SIG-M5 (cell line): ENCODE measurements around the gene RRP9.
"Not testable (repeated sequence)": the region's sequence is repeated elsewhere in the genome, so short reads cannot be mapped to it uniquely, and the experiment has no call there.

Source experiments
- DNase-seq: peaks from one replicate; lab custom pipeline; 2025; lab: John Stamatoyannopoulos, UW

Gene RRP9

DNA sequence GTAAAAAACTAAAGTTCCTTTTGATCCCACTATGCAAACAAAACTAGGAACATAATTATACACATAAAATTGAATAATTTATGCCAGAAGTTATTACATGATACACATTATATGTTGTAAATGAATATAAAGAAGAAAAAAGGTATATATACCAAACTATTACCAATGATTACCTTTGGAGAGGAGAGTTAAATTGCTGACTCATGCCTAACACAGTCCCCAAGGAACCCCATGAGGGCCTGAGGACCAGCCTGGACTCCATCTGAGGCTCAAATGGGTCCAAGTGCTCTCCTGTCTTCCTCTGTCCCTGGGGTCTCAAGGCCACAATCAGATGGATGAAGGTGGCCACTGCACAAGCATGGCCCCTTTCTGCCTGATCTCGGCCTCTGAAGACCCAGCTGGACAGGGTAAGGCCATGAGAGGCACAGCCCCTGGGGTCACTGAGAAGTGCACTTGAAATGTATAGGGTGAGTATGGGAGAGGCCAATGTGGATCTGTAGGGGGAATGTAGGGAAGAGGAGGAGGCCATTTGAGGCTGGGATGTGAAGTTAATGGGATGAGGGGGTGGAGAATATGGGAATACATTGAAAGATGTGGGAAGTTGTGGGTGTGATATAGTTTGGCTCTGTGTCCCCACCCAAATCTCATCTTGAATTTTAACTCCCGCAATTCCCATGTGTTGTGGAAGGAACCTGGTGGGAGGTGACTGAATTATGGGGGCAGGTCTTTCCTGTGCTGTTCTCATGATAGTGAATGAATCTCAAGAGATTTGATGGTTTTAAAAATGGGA is 37.5 kb downstream of the RRP9 start:
- DNase-seq: no peak

DNA sequence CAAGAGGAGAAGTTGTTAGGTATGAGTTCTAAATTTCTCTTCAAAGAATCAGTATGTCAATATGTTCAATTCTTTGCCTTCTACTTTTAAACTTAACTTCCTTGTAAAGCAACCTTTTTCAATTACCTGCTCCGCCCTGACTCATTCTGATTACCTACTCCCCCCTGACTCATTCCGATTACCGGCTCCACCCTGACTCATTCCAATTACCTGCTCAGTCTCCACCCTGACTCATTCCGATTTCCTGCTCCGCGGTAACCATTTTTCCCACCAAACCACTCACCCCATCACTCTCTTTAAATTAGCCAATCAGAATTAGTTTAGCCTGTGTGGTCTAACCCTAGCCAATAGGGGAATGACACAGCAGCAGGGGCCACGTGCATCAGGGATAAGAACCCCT is 39.3 kb downstream of the RRP9 start:
- not testable (repeated sequence) for DNase-seq

DNA sequence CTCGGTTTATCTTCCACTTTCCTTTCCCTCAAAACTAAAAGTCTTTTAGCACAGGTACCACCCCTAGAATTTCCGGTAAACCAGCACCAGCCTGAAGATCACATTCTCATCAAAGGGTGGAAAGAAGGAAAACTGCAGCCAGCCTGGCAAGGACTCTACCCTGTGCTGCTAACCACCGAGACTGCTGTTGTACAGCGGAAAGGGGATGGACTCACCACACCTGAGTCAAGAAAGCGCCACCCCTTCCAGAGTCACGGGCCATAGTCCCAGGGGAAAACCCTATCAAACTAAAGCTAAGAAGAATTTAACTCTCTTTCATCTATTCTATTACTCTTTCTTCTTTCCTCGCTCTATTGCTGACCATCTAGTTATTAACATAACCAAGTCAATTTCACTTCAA is 41.7 kb downstream of the RRP9 start:
- not testable (repeated sequence) for DNase-seq

DNA sequence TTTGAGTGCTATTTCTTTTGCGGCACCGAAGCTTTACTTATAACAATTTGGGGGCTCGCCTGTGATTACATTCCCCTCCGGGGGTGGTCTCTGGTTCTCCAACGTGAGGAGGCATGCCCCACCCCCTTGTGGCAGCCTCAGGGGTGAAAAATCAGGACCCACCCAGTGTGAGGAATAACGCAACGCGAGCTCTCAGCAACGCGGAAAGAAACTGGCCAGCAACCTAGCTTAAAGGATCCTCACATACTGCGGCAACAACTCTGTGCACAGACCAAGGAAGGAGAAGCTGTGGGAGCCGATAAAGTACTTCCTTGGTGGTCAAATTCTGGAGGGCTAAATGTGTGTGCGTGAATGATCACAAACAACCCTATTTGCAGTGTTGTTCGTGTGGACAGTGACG is 44.3 kb downstream of the RRP9 start:
- no peak for DNase-seq

DNA sequence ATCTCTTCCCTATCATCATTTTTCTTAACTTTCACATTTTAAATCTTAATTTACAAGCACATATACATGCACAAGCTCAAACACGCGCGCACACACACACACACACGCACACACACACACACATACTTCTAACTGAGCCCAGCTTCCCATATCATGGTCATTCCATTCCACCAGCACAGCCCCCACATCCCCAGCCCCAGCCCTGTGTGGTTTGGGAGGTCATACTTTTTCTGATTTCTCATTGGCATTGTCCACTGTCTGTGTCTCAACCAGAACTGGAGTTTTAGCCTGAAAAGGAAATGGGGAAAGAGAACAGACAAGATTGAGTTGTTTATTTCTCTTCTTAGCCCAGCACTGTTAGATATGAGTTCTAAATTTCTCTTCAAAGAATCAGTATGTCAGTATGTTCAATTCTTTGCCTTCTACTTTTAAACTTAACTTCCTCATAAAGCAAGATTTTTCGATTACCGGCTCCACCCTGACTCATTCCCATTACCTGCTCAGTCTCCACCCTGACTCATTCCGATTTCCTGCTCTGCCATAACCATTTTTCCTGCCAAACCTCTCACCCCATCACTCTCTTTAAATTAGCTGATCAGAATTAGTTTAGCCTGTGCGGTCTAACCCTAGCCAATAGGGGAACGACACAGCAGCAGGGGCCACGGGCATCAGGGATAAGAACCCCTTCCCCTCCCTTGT is 44.9 kb downstream of the RRP9 start:
- no peak for DNase-seq

DNA sequence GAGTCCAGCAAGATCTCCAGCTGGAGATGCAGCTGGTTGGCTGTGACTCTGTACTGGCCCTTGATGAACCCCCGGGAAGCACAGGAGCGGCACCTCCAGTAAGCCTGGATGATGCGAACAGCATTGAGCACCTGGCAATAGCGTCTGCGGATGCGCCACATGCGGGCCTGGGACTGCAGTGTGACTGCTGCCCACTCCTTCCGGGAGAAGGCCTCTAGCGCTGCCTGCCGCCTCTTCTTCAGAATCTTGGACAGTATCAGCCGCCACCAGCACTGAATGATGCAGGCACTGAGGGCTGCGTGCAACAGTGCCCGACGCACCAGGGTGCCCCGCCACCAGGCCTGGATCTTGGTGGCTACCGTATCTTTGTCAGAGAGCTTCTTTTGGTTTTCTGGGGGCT is 46.8 kb downstream of the RRP9 start:
- DNase-seq: no peak

DNA sequence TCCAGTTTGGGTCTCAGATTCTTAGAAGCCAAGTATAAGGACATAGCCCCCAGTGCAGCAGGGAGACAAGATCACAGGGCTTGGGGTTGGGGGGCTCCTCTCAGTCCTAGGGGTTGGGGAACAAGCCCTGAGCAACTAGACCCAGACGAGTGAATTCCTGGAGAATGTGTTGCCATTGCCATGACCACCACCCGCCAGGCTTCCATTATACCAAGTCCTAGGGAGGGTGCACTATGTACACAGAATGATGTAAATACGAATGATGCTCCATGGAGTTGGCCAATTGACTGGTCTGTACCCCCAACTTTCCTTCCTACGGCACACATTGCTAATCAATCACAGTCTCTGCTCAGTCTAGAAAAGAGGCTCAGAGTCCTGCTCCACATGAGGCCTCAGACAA is 47.3 kb downstream of the RRP9 start:
- no peak for DNase-seq

DNA sequence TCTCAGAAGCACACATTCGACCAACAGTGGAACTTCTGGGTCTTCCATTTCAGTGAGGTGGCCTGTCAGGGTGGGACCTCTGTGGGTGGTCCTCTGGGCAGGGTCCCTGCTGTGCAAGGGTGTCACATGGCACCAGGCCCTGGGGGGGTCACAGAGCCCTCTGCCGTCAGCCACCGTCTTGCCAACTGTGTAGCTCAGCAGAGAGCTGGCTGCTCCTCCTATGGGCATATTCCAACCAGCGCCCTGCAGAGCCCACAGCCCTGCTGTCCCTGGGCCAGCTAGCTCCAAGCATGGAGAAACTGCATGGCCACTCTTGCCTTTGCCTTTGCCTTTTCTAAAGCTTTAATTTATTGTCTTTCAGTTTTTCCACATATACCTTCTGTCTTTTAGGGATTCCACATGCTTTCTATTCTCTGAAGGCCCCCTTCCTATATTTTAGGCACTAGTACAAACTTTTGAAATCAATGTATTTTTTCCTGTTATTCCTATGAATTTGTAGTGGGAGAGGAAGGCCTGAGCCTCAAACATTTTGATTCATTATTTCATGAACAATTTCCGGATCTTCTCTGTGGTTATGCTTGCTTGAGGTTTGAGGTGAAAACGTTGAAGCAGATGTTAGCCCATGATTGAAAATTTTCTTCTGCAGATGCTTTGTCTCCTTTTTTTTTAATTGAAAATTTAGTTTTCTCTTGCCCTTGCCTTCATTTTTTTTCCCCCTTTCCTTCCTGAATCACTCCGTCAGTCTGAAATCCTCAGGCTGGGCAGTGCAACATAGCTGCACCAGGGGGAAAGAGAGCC is 50.3 kb downstream of the RRP9 start:
- DNase-seq: no peak

DNA sequence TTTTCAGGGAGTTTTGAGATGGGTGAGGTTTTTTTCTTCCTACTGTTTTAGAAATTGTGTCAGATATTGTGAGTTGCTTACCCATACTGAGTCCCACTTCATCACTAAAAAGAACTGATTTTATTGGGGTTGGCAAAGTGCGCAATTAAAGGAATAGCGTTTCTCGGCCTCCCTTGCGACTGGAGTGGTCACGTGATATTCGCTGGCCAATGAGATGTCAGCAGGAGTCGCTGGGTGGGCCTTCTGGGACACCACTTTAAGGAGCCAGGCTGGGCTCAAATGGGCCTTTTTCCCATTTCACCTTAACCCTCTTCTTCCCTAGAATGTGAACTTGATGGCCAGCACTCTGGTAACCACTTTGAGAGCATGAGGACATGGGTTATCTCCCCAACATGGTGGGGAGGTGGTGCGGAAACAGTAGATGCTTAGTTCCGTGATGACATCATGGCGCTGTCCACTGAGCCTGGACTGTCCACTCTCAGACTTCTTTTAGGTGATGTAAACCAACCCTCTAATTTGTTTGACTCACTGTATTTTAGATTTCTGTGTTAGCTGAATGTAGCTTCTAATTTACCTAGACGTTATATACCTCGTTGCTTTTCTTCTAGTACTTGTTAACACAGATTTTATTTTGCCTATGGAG is 53.1 kb downstream of the RRP9 start:
- no peak for DNase-seq

DNA sequence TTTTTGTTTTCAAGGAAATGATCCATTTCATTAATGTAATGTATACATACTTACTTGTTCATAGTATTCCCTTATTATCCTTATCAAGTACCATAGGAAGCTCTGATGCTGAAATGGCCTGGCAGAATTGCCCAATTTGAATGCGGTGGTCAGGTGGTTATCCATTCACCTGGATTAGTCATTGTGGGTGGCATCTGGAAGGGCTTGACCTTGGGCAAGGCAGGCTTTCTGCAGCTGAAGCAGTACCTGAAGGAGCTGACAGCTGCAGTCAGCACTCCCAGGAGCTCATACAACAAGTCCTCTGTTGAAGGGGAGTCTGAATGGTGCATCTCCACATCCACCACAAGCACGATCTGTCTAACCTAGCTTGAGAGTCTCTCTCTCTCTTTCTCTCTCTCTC is 54.1 kb downstream of the RRP9 start:
- no peak for DNase-seq

DNA sequence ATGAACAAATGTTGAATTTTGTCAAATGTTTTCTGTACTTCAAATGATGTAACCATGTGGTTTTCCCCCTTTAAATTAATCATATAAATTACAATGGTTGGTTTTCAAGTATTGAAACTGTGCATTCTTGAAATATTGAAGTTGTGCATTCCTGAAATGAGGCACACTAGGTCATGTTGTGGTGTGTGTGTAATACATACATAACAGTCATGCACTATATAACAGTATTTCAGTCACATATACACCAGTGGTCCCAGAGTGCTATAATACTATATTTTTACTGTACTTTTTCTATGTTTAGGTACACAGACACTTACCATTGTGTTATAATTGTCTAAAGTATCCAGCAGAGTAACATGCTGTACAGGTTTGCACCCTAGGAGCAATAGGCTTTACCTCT is 55.3 kb downstream of the RRP9 start:
- DNase-seq: no peak
